Inferior parietal cortex (tissue), 1 donor: ENCODE measurements around the gene SPTBN2.
"Not testable (repeated sequence)": the region's sequence is repeated elsewhere in the genome, so short reads cannot be mapped to it uniquely, and the experiment has no call there.

Source experiments
- DNase-seq: peaks from one replicate; pipeline ENCODE4 v3.0.0-alpha.2; 2016; ENCODE audit errors: extremely low spot score

Gene SPTBN2

DNA sequence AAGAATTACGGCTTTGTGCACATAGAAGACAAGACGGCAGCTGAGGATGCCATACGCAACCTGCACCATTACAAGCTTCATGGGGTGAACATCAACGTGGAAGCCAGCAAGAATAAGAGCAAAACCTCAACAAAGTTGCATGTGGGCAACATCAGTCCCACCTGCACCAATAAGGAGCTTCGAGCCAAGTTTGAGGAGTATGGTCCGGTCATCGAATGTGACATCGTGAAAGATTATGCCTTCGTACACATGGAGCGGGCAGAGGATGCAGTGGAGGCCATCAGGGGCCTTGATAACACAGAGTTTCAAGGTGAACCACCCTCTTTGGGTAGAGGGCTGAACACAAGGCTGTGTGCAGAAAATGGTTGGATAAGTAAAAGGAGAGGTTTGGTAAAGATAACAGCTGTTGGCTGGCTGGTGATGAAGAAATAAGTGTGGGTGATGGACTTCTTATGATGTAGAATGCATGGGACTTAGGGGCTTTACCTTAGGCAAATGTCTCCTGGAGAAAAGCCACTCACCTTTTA is 89.1 kb downstream of the SPTBN2 start:
- not testable (repeated sequence) for DNase-seq

DNA sequence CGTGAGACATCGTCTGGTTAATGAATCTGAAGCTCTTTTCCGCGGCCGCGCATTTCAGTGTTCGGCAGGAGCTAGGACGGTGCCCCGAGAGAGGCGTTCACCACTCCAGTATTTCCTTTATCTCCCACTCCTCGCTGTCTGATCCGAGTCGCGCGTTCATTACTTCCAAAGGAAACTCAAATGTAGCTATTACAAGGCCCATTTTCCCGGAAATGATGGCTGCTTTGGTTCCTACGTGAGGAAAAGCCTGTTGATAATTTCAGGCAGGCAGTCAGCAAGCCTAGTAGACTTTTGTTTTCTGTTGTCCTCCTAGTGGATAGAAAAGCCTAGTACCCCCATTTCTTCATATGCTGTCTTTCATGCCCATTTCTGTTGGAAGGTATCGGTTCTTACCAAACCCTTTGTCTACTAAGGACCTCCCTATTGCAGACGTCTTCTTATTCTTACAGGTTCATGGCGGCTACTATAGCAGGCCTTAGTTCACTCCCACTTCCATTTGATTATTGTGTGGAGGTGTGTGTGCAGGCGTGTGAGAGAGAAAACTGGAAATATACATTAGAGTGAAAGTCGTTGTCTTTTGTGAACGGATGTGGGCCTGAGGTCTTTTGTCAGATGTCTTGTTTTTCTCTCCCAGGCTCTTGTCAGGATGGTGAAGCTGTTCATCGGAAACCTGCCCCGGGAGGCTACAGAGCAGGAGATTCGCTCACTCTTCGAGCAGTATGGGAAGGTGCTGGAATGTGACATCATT is 89.8 kb downstream of the SPTBN2 start:
- DNase-seq, result peak; percentile 55

DNA sequence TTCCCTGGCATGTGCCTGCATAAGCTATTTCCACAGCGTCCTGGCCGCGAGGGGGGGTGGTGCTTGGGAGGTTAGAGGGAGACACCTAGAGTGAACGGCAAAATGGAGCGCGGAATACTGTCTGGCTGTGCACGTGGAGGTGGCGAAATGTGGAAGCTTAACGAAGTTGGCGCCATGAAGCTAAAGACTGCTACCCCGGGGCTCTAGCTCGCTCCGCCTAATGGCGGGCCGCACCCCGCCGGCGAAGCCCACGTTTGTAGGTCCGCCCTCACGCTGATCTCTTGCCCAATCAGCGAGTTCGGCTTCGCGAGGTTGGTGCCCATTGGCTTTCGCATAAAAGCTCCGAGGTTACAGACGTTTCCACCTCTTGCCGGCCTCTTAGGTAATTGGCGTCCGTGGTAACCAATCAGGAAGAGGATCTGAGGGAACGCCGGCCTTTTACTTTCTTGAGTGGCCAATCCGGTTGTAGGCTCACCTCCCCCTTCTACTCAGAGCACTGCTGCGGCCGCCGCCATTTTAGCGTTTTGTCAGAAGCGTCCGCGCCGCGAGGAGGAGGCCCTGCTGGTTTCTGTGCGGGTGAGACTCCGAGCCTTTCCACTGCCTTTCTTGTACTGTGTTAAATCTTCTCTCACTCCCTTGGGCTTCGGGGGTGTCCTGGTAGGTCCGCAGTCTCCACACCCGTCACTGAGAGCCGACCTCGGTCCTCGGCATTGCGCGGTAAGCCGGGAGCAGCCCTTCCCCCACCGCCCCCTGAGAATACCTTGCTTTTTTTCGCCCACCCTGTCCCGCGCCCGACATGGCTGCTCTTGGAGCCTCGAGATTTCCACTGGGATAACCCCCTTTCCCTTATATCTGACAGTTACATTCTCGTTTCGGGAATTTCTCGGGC is 90.6 kb downstream of the SPTBN2 start, which contains the start of gene RBM4:
Gene RBM4 (plus strand): TSS at position 527 of the 889 bp plus-strand sequence. CDS start 1,009 bp downstream, outside the sequence.
- DNase-seq, result peak; percentile 100

- no peak for DNase-seq
These were observed 91.3 kb downstream of the SPTBN2 start for GRCh38 chr11:66637557-66638176.

- DNase-seq, result no peak
These were observed 92.6 kb downstream of the SPTBN2 start for GRCh38 chr11:66636411-66636810.
